ENCODE results near the gene SAMD13. TPM values are rescaled to one million over a fixed set of nuclear protein-coding genes. Genes with fewer than 3 reads are reported as not detected.

SAMD13 gene
- polyA plus RNA-seq, 1 of the 3 experiments (the other 2 are of a cell fraction), result 1.3 TPM

GRCh38 chr1:84301785-84302385, 377 bp downstream of the SAMD13 start:
- no peaks in the 10 kb centered on the region for H3K36me3 ChIP-seq (replicated peaks in 1 of 2; ENCODE audit: control insufficient read depth in 1 of 2, insufficient read depth in 2 of 2, low read length in 1 of 2)
- no peaks in the 10 kb centered on the region for H3K9me3 ChIP-seq
- H2AFZ ChIP-seq (ENCODE audit: low read depth), result peak overlapping the region; percentile 96
- no peaks in the 10 kb centered on the region for H3K9me2 ChIP-seq
- POLR2A ChIA-PET, result interaction anchor here (1.3 kb wide), 1 partner anchor 225 kb away, joined by 5 read pairs; no protein-coding TSS in a partner anchor
- H3K4me3 ChIP-seq (ENCODE audit: low read depth in 2 of 2, low read length in 1 of 2), result peak overlapping the region; percentile 47 to 51
- TF ChIP-seq RFX5 (IDR thresholded peaks at IDR 0.05; ENCODE audit: low read length), result no peak
- TF ChIP-seq ELF1 (IDR thresholded peaks at IDR 0.05), result no peak
- TF ChIP-seq GABPA (IDR thresholded peaks at IDR 0.05; ENCODE audit: low read depth), result no peak
- no peak for TF ChIP-seq FOXM1 (IDR thresholded peaks at IDR 0.05; ENCODE audit: low read depth)
- TF ChIP-seq, protein P1, sequence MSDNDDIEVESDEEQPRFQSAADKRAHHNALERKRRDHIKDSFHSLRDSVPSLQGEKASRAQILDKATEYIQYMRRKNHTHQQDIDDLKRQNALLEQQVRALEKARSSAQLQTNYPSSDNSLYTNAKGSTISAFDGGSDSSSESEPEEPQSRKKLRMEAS (IDR thresholded peaks at IDR 0.05; ENCODE audit: low read depth), result no peak
- no peak for TF ChIP-seq TAF1 (IDR thresholded peaks at IDR 0.05; ENCODE audit: borderline replicate concordance, low read depth, low read length)
- TF ChIP-seq POLR2AphosphoS5 (IDR thresholded peaks at IDR 0.05; ENCODE audit: low read depth, low read length), result no peak
- no peak for TF ChIP-seq MXI1 (IDR thresholded peaks at IDR 0.05; ENCODE audit: low read depth, low read length)
- TF ChIP-seq JUND (IDR thresholded peaks at IDR 0.05), result no peak
- TF ChIP-seq, protein P2, sequence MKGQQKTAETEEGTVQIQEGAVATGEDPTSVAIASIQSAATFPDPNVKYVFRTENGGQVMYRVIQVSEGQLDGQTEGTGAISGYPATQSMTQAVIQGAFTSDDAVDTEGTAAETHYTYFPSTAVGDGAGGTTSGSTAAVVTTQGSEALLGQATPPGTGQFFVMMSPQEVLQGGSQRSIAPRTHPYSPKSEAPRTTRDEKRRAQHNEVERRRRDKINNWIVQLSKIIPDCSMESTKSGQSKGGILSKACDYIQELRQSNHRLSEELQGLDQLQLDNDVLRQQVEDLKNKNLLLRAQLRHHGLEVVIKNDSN (IDR thresholded peaks at IDR 0.05; ENCODE audit: borderline replicate concordance, low read depth), result no peak
- no peak for TF ChIP-seq RAD21 (IDR thresholded peaks at IDR 0.05; ENCODE audit: low read length)
- no peak for TF ChIP-seq FOXJ3 (CRISPR knock-in tag; IDR thresholded peaks at IDR 0.05)
- no peak for TF ChIP-seq MEF2A (IDR thresholded peaks at IDR 0.05; ENCODE audit: borderline replicate concordance, low read depth)
- TF ChIP-seq NRF1 (IDR thresholded peaks at IDR 0.05; ENCODE audit: low read depth, low read length), result no peak
- no peak for TF ChIP-seq EP300 (IDR thresholded peaks at IDR 0.05; ENCODE audit: borderline replicate concordance in 1 of 2, low read depth in 1 of 2, low read length in 1 of 2)
- no peak for TF ChIP-seq RCOR1 (IDR thresholded peaks at IDR 0.05; ENCODE audit: low read length)
- no peak for TF ChIP-seq TEAD4 (IDR thresholded peaks at IDR 0.05; ENCODE audit: borderline replicate concordance, insufficient read depth)
- no peak for TF ChIP-seq NFIC (IDR thresholded peaks at IDR 0.05; ENCODE audit: borderline replicate concordance)
- peak overlapping the region; percentile 75 for H3K4me2 ChIP-seq
- peak overlapping the region; percentile 67 to 94 for H3K27ac ChIP-seq (ENCODE audit: low read depth in 2 of 2, low read length in 1 of 2)
- DNase-seq, result no peak
- CTCF ChIA-PET, result interaction anchor here (1.0 to 1.8 kb wide), 3 partner anchors 11 to 131 kb away, joined by 3 to 14 read pairs (median 5); no protein-coding TSS in a partner anchor
- 3% methylated on average over 6 of the region's 6 CpGs for WGBS (ENCODE audit: low lambda C conversion rate)
- H3F3A ChIP-seq (replicated peaks; ENCODE audit: insufficient read depth), result peaks cover 11% of the 10 kb centered on the region
- no peaks in the 10 kb centered on the region for H3K27me3 ChIP-seq (ENCODE audit: insufficient read depth)
- H4K20me1 ChIP-seq (ENCODE audit: insufficient read depth), result no peaks in the 10 kb centered on the region
- H3K4me1 ChIP-seq (ENCODE audit: control insufficient read depth in 1 of 2, insufficient read depth in 2 of 2, low read depth in 1 of 2, low read length in 1 of 2), result peaks cover 17 to 18% of the 10 kb centered on the region in 2 experiments; a peak in 3 of 4 replicates
- no peaks in the 10 kb centered on the region for H3K79me2 ChIP-seq (ENCODE audit: insufficient read depth)
- peak overlapping the region; percentile 45; the same call in 1 of the 2 replicates for H3K9ac ChIP-seq

GRCh38 chr1:84303314-84303830, 1.9 kb downstream of the SAMD13 start:
- WGBS (ENCODE audit: low lambda C conversion rate), result 30% methylated on average over 3 of the region's 3 CpGs
- no peaks in the 10 kb centered on the region for H3K27me3 ChIP-seq (ENCODE audit: insufficient read depth)
- H3K9ac ChIP-seq, result peak overlapping the region; percentile 45; the same call in 1 of the 2 replicates
- DNase-seq, result no peak
- no peaks in the 10 kb centered on the region for H3K36me3 ChIP-seq (replicated peaks in 1 of 2; ENCODE audit: control insufficient read depth in 1 of 2, insufficient read depth in 2 of 2, low read length in 1 of 2)
- 0 out of 2 replicates have a peak, but pooled peaks cover 4% of the 10 kb centered on the region for H3K9me3 ChIP-seq
- peak overlapping the region; percentile 75 for H3K4me2 ChIP-seq
- H3K4me1 ChIP-seq (ENCODE audit: control insufficient read depth in 1 of 2, insufficient read depth in 2 of 2, low read depth in 1 of 2, low read length in 1 of 2), result peaks cover 17 to 18% of the 10 kb centered on the region in 2 experiments; a peak in 3 of 4 replicates
- H3F3A ChIP-seq (replicated peaks; ENCODE audit: insufficient read depth), result no peaks in the 10 kb centered on the region
- H3K4me3 ChIP-seq (ENCODE audit: low read depth in 2 of 2, low read length in 1 of 2), result peak overlapping the region; percentile 47 to 51
- ChIA-PET POLR2A (interaction anchor here (0.6 kb wide), 1 partner anchor 54 kb away, joined by 3 read pairs; no protein-coding TSS in a partner anchor), CTCF (interaction anchor here (0.9 to 1.8 kb wide), 4 partner anchors 14 to 162 kb away, joined by 3 to 5 read pairs (median 3); no protein-coding TSS in a partner anchor)
- no peaks in the 10 kb centered on the region for H4K20me1 ChIP-seq (ENCODE audit: insufficient read depth)
- no peaks in the 10 kb centered on the region for H3K79me2 ChIP-seq (ENCODE audit: insufficient read depth)
- no peaks in the 10 kb centered on the region for H3K9me2 ChIP-seq
- H3K27ac ChIP-seq (ENCODE audit: low read depth in 2 of 2, low read length in 1 of 2), result peak overlapping the region; percentile 67 to 94
- peak overlapping the region; percentile 96 for H2AFZ ChIP-seq (ENCODE audit: low read depth)
- TF ChIP-seq FOSL2 (IDR thresholded peaks at IDR 0.05; ENCODE audit: borderline replicate concordance, low read depth), result 0 out of 2 replicates have a peak, but pooled peaks have one; percentile 7
- TF ChIP-seq, protein P3, sequence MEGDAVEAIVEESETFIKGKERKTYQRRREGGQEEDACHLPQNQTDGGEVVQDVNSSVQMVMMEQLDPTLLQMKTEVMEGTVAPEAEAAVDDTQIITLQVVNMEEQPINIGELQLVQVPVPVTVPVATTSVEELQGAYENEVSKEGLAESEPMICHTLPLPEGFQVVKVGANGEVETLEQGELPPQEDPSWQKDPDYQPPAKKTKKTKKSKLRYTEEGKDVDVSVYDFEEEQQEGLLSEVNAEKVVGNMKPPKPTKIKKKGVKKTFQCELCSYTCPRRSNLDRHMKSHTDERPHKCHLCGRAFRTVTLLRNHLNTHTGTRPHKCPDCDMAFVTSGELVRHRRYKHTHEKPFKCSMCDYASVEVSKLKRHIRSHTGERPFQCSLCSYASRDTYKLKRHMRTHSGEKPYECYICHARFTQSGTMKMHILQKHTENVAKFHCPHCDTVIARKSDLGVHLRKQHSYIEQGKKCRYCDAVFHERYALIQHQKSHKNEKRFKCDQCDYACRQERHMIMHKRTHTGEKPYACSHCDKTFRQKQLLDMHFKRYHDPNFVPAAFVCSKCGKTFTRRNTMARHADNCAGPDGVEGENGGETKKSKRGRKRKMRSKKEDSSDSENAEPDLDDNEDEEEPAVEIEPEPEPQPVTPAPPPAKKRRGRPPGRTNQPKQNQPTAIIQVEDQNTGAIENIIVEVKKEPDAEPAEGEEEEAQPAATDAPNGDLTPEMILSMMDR (IDR thresholded peaks at IDR 0.05), result no peak
- TF ChIP-seq, protein P4, sequence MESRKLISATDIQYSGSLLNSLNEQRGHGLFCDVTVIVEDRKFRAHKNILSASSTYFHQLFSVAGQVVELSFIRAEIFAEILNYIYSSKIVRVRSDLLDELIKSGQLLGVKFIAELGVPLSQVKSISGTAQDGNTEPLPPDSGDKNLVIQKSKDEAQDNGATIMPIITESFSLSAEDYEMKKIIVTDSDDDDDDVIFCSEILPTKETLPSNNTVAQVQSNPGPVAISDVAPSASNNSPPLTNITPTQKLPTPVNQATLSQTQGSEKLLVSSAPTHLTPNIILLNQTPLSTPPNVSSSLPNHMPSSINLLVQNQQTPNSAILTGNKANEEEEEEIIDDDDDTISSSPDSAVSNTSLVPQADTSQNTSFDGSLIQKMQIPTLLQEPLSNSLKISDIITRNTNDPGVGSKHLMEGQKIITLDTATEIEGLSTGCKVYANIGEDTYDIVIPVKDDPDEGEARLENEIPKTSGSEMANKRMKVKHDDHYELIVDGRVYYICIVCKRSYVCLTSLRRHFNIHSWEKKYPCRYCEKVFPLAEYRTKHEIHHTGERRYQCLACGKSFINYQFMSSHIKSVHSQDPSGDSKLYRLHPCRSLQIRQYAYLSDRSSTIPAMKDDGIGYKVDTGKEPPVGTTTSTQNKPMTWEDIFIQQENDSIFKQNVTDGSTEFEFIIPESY (IDR thresholded peaks at IDR 0.05; ENCODE audit: borderline replicate concordance, low read depth), result no peak
- TF ChIP-seq ELF1 (IDR thresholded peaks at IDR 0.05), result no peak
- TF ChIP-seq GATA2 (CRISPR knock-in tag; IDR thresholded peaks at IDR 0.05), result no peak
- no peak for TF ChIP-seq FOXM1 (IDR thresholded peaks at IDR 0.05; ENCODE audit: low read depth)
- TF ChIP-seq, protein P2 (IDR thresholded peaks at IDR 0.05; ENCODE audit: borderline replicate concordance, low read depth), result no peak

Data from SK-N-SH (cell line).